ENCODE data around the gene PTPRH. TPM values are rescaled to one million over a fixed set of nuclear protein-coding genes. Genes with fewer than 3 reads are reported as not detected.

The PTPRH gene
- total RNA-seq, result 7.0 and 9.4 TPM in 2 replicates

GRCh38 chr19:55208880-55209692 lies at the start of gene PTPRH:
PTPRH (minus strand) TSS chr19:55209501; CDS start chr19:55209433, 68 bp downstream.

GRCh38 chr19:55228403-55229031 lies 19.2 kb upstream of the PTPRH start, which contains the start of gene TMEM86B:
TMEM86B (minus strand) TSS chr19:55228763; CDS start chr19:55228741, 22 bp downstream.

GRCh38 chr19:55179606-55180484 lies 29.5 kb downstream of the PTPRH start, which contains the start of gene SYT5:
SYT5 (minus strand) TSS chr19:55180289; CDS start chr19:55179041, 1,248 bp downstream.

GRCh38 chr19:55166530-55167268 lies 42.6 kb downstream of the PTPRH start, which contains the start of gene DNAAF3:
DNAAF3 (minus strand) TSS chr19:55166613; CDS start chr19:55166413, 200 bp downstream.

GRCh38 chr19:55157064-55157908 lies 52.0 kb downstream of the PTPRH start, which contains the start of gene TNNI3:
TNNI3 (minus strand) TSS chr19:55157732; CDS start chr19:55157589, 143 bp downstream.

GRCh38 chr19:55149078-55150003 lies 60.0 kb downstream of the PTPRH start, which contains the start of gene TNNT1:
TNNT1 (minus strand) TSS chr19:55149206; CDS start chr19:55147157, 2,049 bp downstream.

Other genes starting within 250 kb of the PTPRH start
- gene NLRP2, start 243.1 kb downstream of the PTPRH start, total RNA-seq, result 0.23 and 2.6 TPM in 2 replicates
- not detected in 2 replicates for gene GP6, start 171.2 kb downstream of the PTPRH start, total RNA-seq
- gene RDH13, start 146.4 kb downstream of the PTPRH start, total RNA-seq, result 6.4 and 8.1 TPM in 2 replicates
- gene EPS8L1, start 133.6 kb downstream of the PTPRH start, total RNA-seq, result 0.60 and 2.5 TPM in 2 replicates
- gene PPP1R12C, start 91.9 kb downstream of the PTPRH start, total RNA-seq, result 71.1 and 98.8 TPM in 2 replicates
- 5.4 and 9.0 TPM in 2 replicates for gene TNNT1, start 60.3 kb downstream of the PTPRH start, total RNA-seq
- gene TNNI3, start 51.8 kb downstream of the PTPRH start, total RNA-seq, result 0.58 TPM in 1 of 2 replicates, not detected in the other
- 0.26 TPM in 1 of 2 replicates, not detected in the other for gene DNAAF3, start 42.9 kb downstream of the PTPRH start, total RNA-seq
- 0.26 TPM in 1 of 2 replicates, not detected in the other for gene SYT5, start 29.2 kb downstream of the PTPRH start, total RNA-seq
- gene TMEM86B, start 19.3 kb upstream of the PTPRH start, total RNA-seq, result 0.51 and 0.93 TPM in 2 replicates
- gene PPP6R1, start 49.5 kb upstream of the PTPRH start, total RNA-seq, result 30.5 and 31.7 TPM in 2 replicates
- 26.7 and 37.5 TPM in 2 replicates for gene HSPBP1, start 70.6 kb upstream of the PTPRH start, total RNA-seq
- 2.2 and 8.6 TPM in 2 replicates for gene BRSK1, start 74.5 kb upstream of the PTPRH start, total RNA-seq
- gene TMEM150B, start 115.8 kb upstream of the PTPRH start, total RNA-seq, result not detected in 2 replicates
- 6.4 and 6.5 TPM in 2 replicates for gene KMT5C, start 130.4 kb upstream of the PTPRH start, total RNA-seq
- not detected in 2 replicates for gene COX6B2, start 145.2 kb upstream of the PTPRH start, total RNA-seq
- not detected in 2 replicates for gene GARIN5B, start 153.8 kb upstream of the PTPRH start, total RNA-seq
- 0.77 TPM in 1 of 2 replicates, not detected in the other for gene IL11, start 161.0 kb upstream of the PTPRH start, total RNA-seq
- 0.17 TPM in 1 of 2 replicates, not detected in the other for gene TMEM190, start 167.3 kb upstream of the PTPRH start, total RNA-seq
- 0.23 and 0.60 TPM in 2 replicates for gene TMEM238, start 174.8 kb upstream of the PTPRH start, total RNA-seq
- gene RPL28, start 176.4 kb upstream of the PTPRH start, total RNA-seq, result 452 and 1,009 TPM in 2 replicates
- 42.2 and 50.1 TPM in 2 replicates for gene UBE2S, start 198.3 kb upstream of the PTPRH start, total RNA-seq
- not detected in 2 replicates for gene SHISA7, start 233.8 kb upstream of the PTPRH start, total RNA-seq

Data from pericardium fibroblast (primary cell).